ENCODE measurements around the gene PDE6B. TPM values are rescaled to one million over a fixed set of nuclear protein-coding genes. Genes with fewer than 3 reads are reported as not detected.
A peak's percentile ranks its signal among the peaks of the same experiment; 100 is the strongest.
"Not testable (repeated sequence)": the region's sequence is repeated elsewhere in the genome, so short reads cannot be mapped to it uniquely, and the experiment has no call there.

Gene PDE6B
- total RNA-seq, 1 donor from 2014 or later: 0.27 TPM

- not testable (repeated sequence) for DNase-seq (ENCODE audit: low read depth)
Observed at GRCh38 chr4:669806-670559, 44.6 kb downstream of the PDE6B start.

GRCh38 chr4:671769-672168 is 46.4 kb downstream of the PDE6B start:
- no peak for DNase-seq (ENCODE audit: low read depth)

GRCh38 chr4:673349-674091 is 48.1 kb downstream of the PDE6B start:
- peak; percentile 40 for DNase-seq (ENCODE audit: low read depth)

DNA sequence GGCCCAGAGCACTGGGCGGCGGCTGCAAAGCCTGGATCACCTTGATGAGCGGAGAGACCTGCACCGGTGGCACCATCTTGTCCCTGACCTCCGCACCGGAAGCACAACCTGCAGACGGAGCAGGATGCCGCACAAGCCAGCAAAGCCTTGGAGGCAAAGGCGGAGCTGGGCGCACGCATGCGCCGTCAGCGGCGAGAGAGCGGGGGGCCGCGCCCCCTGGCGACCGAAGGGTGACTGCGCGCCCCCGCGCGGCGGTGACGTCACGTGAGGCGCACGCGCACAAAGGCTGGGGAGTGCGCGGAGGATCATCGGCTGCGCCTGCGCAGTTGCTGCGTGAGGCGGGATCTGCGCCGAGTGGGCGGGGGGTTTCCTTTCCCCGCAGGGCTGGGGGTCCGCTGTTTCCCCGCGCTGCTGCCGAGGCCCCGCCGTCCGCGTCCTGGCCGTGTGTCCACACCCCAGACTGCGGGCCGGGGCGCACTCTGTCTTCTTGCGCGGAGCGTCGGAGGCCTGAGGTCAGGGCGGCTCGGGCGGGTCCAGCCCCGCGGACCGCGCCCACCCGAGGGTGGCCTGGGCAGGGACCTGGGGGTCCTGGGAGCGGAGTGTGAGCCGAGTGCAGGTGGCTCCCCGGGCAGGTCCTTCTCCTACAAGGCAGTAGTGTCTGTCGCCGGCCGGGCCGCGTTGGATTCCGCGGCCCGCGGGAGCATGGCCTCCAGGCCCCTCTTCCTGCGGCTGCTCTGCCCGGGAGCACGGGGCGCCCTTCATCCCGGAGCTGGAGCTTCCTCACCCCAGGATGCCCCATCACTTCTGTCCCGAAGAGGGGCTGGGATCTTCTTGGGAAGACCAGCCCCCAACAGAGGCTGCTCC is 49.0 kb downstream of the PDE6B start, which contains the start of the genes ATP5ME and MYL5:
ATP5ME (minus strand) TSS at position 105 of the 864 bp plus-strand sequence; CDS start at position 76, 29 bp downstream.
MYL5 (plus strand) TSS at position 371 of the 864 bp plus-strand sequence. CDS start 3,485 bp downstream, outside the sequence.
- DNase-seq (ENCODE audit: low read depth): peak; percentile 96

DNA sequence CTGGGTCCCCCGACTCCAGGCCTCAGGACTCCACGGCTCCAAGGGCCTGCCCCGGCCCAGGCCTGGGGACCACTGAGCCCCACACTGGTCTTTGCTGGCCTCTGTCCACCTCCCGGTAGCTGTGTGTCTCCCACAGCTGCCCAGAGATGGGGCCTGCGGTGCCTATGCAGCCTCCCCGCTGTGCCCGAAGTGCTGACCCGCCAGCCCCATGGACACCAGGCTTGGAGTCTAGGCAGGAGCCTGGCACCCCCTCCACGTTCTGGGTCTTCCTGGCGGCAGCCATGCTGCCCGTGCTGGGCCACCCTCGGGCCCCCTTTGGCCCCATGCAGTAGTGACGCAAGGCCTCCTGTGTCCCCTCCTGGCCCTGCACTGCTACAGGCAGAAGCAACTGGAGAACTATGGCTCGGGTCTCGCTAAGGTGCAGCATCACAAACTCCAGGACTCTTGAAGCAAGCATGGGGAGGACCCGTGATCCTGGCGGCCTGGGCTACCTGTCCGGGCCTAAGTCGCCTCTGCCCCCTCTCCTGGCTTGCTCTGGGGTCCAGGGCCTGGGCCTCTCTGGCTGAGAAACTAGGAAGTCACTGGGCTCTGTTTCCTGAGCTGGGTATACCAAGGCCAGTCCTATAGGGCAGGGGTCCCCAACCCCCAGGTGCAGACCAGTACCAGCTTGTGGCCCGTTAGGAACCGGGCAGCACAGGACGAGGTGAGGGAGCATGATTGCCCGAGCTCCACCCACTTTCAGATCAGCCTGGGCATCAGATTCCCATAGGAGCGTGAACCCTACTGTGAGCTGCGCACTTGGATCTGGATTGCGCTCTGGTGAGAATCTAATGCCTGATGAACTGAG is 49.9 kb downstream of the PDE6B start:
- peak; percentile 54 for DNase-seq (ENCODE audit: low read depth)

DNA sequence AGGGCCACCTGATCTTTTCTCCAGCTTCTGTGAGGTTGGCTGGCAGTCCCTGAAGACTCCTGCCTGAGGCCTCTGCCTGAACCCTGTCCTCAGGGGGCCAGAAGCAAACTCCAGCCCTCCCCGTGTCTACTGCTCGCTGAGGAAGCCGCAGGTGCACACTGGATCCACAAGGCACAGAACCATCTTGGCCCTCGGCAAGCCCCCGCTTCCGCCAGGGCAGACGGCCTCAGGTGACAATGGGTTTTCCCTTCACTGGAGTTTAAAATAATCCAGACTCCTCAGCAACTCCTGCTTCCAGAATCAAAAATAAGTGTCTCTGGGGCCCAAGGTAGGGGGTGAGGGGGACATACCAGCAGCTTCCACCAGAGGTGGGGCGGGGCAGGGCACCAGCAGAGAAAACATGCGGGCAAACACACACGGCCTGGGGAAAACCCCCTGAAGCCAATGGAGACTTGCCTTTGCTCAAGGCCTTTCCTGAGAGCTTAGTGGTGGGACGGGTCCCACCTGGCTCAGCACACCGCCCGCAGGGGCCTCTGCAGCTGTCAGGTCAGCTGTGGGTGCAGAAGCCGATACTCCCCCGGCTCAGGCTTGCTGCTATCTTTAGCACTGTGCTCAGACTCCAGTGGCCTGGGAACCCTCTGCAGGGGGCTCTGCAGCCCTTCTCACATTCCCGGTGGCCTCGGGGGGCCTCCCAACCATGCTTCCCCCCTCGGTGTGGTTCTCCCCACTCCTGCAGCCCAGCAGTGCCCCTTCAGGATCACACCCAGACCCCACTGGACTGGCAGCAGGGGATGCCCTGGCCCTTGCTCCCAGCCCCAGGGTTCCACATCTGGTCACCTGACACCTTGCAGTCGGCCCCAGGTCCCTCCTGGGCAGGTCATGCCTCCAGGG is 50.9 kb downstream of the PDE6B start:
- peak; percentile 95 for DNase-seq (ENCODE audit: low read depth)

- DNase-seq (ENCODE audit: low read depth): peak; percentile 92
Observed at GRCh38 chr4:676871-677235, 51.5 kb downstream of the PDE6B start.

DNA sequence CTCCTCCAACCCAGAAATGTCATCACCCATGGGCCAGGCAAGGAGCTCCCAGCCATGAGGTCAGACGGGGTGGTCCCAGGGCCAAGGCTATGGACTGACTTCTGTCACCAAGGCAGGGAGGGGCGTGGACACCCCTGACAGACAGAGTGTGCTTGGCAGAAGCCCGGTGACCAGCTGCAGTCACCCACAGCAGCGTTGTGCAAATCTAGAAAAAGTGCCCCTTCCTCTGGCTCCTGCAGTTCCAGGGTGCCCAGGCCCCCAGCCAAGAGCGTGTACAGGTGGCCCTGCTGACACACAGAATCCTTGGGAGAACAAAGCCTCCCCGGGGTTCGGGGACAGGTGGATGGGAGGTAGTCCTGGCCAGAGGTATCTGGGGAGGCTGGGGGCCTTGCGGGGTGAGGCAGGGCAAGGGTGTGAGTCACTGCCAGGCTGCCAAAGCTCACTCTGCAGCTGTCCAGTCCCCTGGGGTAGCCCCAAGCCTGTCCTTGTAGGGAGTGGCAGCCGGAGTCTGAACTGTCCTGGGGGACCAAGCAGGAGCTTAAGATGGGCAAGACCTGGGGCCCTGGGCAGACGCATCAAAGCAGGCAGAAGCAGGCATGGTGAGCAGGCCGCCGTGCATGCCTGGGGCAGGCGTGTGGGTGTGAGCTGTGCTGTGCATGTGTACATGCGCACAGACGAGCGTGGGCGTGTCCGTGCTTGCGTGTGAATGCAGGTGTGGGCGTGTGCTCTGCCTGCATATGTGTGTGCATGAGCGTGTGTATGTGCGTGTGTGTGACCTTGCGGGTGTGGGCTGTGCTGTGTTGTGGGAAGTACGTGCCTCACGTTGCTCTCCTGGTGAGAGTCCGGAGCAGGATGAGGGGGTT is 52.3 kb downstream of the PDE6B start:
- peak; percentile 97 for DNase-seq (ENCODE audit: low read depth)

DNA sequence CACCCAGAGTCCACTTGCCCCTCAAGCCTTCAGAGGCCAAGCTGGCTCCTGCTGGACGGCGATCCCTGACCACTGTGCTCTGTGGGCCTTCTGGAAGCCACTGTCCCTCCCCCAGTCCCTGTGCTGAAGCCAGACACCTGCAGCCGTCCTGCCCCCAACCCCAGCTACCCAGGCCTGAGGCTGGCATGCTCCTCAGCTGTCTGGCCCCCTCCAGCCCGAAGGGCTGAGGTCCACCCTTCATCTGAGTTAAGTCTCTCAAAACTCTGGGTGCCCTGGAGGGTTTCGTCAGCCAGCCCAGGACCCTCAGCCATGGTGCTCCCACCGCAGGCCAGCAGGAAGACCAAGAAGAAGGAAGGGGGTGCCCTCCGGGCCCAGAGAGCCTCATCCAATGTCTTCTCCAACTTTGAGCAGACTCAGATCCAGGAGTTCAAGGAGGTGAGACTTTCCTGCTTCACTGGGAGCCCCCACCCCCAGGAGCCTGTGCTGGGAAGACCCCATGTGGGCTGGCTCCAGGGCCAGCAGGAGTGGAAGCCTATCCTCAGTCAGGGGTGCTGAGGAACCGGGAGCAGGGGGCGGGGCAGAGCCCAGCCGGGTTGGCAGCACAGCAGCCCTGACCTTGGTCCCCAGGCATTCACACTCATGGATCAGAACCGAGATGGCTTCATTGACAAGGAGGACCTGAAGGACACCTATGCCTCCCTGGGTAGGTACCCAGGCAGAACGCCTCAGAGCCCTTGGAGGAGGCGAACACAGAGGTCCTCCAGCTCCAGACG is 53.1 kb downstream of the PDE6B start:
- peak; percentile 75 for DNase-seq (ENCODE audit: low read depth)

GRCh38 chr4:679104-679481 is 53.7 kb downstream of the PDE6B start:
- DNase-seq (ENCODE audit: low read depth): peak; percentile 59

- DNase-seq (ENCODE audit: low read depth): no peak
Observed at GRCh38 chr4:679629-680028, 54.3 kb downstream of the PDE6B start.

DNA sequence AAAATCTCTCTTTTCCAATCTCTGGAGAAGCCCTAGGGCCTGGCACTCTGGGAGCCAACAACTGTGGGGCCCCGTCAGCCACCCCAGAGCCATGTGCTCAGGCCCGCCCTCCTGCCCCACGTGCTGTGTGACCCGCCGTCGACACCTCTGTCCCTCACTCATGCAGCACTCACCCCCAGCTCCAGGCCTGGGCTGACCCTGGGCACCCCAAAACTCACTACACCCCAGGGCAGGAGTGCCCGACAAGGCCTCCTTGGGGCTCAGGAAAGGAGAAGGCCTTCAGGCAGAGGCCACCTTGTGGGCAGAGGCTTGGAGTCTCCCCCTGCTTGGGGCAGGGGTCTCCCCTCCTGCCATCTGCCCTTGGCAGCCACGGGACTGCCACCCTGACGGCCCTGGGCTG is 54.7 kb downstream of the PDE6B start:
- no peak for DNase-seq (ENCODE audit: low read depth)

DNA sequence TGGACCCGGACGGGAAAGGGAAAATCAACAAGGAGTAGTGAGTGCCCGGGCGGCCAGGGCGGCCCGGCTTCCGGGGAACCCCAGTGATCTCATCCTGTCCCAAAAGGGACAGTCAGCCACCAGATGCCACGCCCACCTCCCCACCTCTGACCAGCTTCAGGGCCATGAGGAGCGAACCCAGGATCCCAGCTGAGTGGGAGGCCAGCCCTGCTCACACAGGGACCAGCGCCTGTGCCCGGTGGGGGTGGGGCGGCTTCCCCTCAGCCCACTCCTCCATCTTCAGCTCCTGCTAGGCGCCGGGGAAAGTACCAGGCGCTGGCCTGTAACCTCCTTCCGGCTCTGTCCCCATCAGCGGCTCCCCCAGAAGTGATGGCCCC is 55.2 kb downstream of the PDE6B start:
- peak; percentile 61 for DNase-seq (ENCODE audit: low read depth)

GRCh38 chr4:680928-681645 is 55.7 kb downstream of the PDE6B start:
- DNase-seq (ENCODE audit: low read depth): peak; percentile 74

DNA sequence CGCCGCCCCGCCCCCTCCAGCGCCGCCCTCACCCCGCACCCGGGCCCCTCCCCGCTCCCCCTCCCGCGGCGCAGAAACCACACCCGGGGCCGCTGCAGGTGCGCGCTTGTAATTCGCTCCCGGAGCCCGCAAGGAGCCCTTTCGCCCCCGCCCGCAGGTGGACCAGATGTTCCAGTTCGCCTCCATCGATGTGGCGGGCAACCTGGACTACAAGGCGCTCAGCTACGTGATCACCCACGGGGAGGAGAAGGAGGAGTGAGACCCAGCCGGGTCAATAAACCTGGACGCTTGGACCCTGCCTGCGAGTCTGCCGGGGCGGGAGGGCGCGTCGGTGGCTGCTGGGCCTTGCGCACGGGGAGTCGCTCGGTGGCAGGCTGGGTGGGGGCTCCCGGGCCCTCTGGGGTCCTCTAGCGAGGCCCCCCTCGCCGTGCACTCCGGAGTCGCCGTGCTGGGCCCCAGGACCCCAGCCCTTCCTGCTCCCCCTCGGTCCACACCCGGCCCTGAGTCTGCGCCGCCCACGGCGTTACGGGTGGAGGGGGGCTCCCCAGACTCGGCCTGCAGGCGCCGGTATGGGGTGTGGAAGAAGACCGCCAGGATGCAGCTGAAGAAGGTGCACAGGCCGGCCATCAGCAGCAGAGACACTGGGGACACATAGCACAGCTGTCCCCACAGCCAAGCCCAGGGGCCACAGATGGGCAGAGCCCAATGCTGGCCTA is 56.5 kb downstream of the PDE6B start:
- no peak for DNase-seq (ENCODE audit: low read depth)

DNA sequence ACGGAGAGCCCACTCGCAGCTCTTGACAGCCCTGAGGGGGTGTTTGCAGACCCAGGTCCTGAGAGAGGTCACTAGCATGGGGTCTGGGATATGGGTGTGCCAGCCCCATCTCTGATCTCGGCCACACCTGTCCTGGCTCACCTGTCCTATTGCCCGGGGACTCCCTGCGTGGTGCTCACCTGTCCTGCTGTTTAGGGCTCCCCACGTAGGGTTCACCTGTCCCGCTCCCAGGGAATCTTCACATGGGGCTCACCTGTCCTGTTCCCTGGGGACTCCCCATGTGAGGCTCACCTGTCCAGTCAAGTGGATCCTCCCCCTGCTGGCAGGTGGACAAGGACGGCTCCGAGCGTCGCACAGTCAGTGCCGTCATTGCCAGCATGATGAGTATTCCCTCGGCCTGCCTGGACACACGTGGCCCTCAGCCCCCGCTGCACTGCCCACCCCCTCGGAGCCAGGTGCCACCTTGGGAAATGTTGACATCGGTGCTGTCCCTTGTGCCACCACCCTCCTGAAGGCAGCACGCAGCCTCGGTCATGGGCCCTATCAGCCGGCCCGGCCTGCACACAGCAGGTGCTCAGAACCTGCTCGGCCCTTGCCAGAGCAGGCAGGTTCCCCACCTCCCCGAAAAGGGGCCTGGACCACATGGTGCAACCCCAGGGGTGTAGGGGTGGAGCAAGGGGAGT is 57.3 kb downstream of the PDE6B start:
- no peak for DNase-seq (ENCODE audit: low read depth)
